HG03378 (cell line): ENCODE measurements around the gene COL5A3.
"Not testable (repeated sequence)": the region's sequence is repeated elsewhere in the genome, so short reads cannot be mapped to it uniquely, and the experiment has no call there.

Experiments used
- ATAC-seq: cut with Tn5 transposase; IDR thresholded peaks from one replicate; pipeline ENCODE4 v1.9.1; 2021; ENCODE audit warnings: mild to moderate bottlenecking, moderate library complexity; ENCODE audit not compliant: unreplicated experiment

COL5A3 gene

DNA sequence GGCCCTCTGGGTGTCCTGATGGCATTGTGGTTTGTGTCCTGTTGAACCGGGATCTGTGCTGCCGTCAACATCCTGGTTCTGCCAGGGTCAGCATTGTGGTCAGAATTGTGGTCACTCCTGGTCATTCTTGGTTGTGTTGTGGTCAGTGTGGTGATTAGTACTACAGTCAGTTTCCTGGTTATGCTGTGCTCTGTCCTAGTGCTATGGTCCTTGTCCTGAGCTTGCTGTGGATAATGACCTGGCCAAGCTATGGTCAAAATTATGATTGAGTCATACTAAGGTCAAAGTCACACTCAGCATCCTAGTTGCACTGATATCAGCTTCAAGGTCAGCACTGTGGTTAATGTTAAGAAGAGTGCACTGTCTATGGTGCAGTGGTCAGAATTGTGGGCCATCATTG, 69.5 kb downstream of the COL5A3 start:
- ATAC-seq: no peak

- ATAC-seq: no peak
These were observed 70.9 kb downstream of the COL5A3 start for GRCh38 chr19:9939301-9939913.

DNA sequence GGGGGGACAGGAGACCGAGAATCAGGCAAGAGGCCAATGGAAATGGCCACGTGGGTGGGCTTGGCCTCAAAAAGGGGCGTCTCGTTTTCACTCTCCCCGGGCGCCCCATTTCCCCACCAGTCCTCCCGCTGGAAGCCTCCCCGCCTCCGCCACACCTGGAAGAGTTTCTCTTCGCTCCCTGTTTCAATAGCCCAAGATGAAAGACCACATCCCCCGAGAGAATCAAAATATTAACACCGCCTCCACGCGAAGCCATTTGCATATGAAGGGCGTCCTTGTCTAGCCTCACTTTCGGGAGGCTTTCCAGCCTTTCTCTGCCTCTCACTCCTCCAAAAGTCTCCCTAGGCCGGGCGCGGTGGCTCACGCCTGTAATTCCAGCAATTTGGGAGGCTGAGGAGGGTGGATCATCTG, 73.3 kb downstream of the COL5A3 start:
- no peak for ATAC-seq

- ATAC-seq: no peak
These were observed 73.8 kb downstream of the COL5A3 start, which contains the start of gene OLFM2 for GRCh38 chr19:9936326-9937000. Gene OLFM2, minus strand, starts transcription at chr19:9936515. Its CDS starts 149 bp downstream, at chr19:9936366.

- ATAC-seq: no peak
These were observed 74.6 kb downstream of the COL5A3 start for GRCh38 chr19:9935506-9936325.

- ATAC-seq: no peak
These were observed 76.0 kb downstream of the COL5A3 start for GRCh38 chr19:9934132-9934950.

- ATAC-seq: no peak
These were observed 77.5 kb downstream of the COL5A3 start for GRCh38 chr19:9932835-9933234.

DNA sequence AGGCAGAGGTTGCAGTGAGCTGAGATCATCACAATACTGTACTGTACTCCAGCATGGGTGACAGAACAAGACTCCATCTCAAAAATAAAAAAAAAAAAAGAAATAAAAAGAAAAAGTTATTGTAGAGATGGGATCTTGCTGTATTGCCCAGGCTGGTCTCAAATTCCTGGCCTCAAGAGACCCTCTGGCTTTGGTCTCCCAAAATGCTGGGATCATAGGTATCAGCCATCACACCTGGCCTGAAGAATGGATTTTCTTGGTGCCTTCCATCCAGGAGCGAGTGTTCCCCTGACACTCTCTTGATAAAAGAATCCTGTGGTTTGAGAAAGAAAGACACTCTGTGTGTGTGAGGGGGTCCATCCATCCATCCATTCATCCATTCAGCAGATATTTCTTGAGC, 78.7 kb downstream of the COL5A3 start:
- no peak for ATAC-seq

- no peak for ATAC-seq
These were observed 86.9 kb downstream of the COL5A3 start for GRCh38 chr19:9923440-9923839.

DNA sequence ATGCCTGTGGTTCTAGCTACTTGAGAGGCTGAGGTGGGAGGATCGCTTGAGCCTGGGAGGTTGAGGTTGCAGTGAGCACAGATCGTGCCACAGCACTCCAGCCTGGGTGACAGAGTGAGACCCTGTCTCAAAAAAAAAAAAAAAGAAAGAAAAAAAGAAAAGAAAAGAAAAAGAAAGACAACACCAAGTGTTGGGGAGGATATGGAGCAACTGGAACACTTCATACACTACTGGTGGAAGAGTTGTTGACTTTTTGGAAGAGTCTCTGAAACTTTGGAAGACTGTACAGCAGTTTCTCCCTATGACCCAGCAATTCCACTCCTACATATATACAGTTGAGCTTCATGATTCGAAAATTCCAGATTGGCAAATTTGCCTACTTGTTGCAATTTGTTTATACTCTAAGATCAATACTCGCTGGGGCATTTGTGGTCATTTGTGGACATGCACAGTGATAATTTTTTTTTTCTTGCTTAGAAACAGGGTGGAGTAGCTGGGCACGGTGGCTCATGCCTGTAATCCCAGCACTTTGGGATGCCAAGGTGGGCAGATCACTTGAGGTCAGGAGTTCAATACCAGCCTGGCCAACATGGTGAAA, 87.4 kb downstream of the COL5A3 start:
- ATAC-seq: not testable (repeated sequence)

DNA sequence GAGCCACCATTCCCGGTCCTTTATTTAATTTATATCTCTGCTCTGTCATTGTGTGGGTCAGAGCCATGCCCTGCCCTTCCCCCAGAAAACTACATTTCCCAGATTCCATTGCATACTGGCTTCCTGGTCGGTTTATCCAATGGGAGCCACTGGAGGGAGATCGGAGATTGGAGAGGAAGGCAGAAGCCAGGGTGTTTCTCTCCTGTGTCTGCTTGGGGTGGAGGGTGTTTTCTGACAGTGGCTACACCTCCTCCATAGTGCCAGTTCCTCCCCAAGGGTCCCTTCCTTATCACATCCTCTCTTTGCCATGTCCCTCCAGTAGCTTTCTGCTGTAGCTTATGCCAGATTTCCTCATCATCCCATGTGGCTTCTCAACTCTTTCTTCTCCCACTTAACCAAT, 93.0 kb downstream of the COL5A3 start:
- ATAC-seq: no peak

GRCh38 chr19:9916719-9917118, 93.6 kb downstream of the COL5A3 start:
- ATAC-seq: no peak

GRCh38 chr19:9914315-9915207, 95.7 kb downstream of the COL5A3 start:
- no peak for ATAC-seq

- no peak for ATAC-seq
These were observed 96.3 kb downstream of the COL5A3 start for GRCh38 chr19:9914001-9914314.

DNA sequence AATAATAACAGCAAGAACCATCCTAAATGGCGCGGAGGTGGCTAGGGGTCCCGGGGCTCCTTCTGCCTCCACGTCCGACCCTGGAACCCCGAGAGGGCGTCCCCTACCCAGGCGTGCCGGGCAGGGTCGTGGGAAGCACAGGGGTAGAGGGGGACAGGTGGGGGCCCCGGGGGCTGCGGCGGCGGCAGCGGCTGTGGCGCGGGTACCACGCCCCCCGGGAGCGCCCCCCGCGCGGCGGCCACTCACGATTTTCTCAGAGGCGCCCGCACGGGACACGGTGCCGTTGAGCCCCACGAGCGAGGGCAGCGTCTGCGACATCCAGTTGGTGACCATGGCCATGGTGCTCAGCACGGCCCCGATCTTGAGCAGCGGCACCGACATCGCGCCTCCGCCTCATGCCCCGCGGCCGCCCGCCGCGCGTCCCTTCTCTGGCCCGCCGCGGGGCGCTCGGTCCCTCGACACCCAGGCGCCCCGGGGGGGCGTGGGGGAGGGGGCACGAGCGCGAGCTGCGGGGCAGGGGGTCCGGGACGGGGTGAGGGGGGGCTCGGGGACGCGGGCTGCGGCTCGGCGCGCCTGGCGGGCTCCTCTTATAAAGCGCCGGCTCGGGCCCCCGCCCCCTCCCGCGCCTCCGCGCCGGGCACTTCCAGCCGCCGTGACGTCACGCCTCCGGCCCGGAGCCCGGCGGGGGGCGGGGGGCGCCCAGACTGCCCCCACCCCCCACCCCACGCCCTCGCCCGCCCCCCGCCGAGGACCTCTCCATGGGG, 96.9 kb downstream of the COL5A3 start:
- no peak for ATAC-seq

DNA sequence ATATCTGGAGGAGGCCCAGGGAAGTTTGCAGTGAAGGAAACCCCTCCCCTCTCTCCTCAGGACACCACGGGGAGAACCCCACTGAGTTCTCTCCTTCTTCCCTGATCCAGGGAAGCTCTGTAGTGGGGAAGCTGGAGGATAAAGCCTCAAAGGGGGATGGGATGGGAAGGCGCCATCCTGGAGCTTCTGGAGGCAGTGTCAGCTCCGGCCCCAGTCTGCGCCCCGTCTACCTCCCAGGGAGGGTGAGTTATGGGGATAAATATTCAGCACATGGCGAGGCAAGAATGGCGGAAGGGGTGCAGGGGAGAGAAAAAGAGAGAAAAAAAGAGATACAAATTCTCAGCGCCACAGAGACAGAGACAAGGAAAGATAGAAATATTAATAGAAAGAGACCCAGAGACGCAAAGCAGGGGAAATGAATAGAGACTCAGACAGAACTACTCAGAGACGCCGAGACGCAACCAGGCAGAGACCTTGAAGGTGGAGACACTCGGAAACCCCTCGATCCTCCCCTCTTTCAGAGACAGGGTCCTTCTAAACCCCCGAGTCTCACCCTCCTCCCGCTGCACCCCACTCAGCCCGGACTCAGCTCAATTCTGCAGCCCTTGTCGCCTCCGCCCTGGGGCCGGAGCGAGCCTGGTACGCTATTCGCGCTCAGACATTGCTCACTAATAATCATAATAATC, 97.6 kb downstream of the COL5A3 start:
- no peak for ATAC-seq

DNA sequence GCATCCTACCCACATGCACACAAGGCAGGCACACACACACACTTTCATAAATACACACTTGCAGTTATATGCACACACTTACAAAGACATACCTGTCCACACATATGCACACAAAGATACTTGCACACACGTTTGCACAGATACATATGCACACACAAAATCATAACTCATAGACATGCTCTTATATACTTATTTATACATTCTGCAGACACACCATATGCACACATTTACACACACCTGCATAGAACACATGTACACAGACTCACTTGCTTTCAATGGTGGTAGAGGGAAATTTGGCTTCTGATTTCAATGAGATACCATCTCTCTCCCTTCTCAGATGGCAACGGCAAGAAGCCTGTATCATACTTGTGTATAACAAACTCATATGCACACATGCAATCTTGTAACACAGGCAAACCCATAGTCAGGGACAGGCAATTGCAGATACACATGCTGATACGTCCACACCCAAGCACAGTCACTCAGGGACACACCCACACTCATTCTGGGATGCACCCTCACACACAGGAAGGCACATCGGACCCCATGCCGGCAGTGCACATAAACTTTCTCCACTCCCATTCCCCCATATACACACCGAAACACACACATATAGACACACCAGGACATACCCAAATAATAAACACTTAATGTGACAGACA, 98.6 kb downstream of the COL5A3 start:
- ATAC-seq: no peak

DNA sequence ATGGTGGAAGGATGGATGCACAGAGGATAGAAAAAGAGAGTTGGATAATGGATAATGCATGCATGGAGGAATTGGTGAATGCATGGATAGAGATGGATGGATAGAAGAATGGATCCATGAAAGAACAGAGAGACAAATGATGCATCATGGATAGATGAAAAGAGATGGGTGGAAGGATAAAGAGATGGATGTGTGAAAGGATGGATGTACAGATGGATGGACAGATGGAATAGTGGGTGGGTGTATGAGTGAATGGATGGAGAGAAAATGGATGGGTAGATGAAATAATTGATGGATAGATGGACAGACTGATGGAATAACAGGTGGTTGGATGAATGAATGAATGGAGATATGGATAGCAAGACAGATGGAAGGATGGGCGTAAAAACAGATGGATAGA, 99.7 kb downstream of the COL5A3 start:
- ATAC-seq: no peak
